Endodermal cell (in vitro differentiated cells): ENCODE data around the gene EPHA1. TPM values are rescaled to one million over a fixed set of nuclear protein-coding genes. Genes with fewer than 3 reads are reported as not detected.

Experiments
- DNase-seq: peaks from one replicate; pipeline ENCODE4 v3.0.0-alpha.2; 2017
- H3K27ac ChIP-seq: 2 replicates; pipeline ENCODE4 v1.5.1; 2013; ENCODE audit warnings: mild to moderate bottlenecking, low read depth, low read length, moderate library complexity
- H3K27me3 ChIP-seq: 2 replicates; pipeline ENCODE4 v1.6.1; 2013; ENCODE audit warnings: mild to moderate bottlenecking, low read length, moderate library complexity; ENCODE audit not compliant: insufficient read depth, control insufficient read depth, poor library complexity, severe bottlenecking
- H3K36me3 ChIP-seq: 2 replicates; pipeline ENCODE4 v1.7.0; 2013; ENCODE audit warnings: mild to moderate bottlenecking, low read length, moderate library complexity; ENCODE audit not compliant: control insufficient read depth, insufficient read depth
- H3K4me1 ChIP-seq: one replicate; pipeline ENCODE4 v1.7.0; 2013; ENCODE audit warnings: low read length; ENCODE audit not compliant: control insufficient read depth, insufficient read depth
- H3K4me3 ChIP-seq: 2 replicates; pipeline ENCODE4 v1.5.1; 2013; ENCODE audit warnings: mild to moderate bottlenecking, low read length, moderate library complexity
- H3K9ac ChIP-seq: 2 replicates; pipeline ENCODE4 v1.6.1; 2013; ENCODE audit warnings: mild to moderate bottlenecking, low read length, moderate library complexity; ENCODE audit not compliant: poor library complexity, severe bottlenecking; ENCODE audit errors: extremely low read depth
- H3K9me3 ChIP-seq: 2 replicates; pipeline ENCODE4 v1.6.1; 2013; ENCODE audit warnings: mild to moderate bottlenecking, low read length, moderate library complexity; ENCODE audit not compliant: control insufficient read depth
- H3K27ac Mint-ChIP-seq: 2 replicates; pipeline ENCODE4 v1.8.0; 2020; ENCODE audit warnings: mixed read lengths
- H3K27me3 Mint-ChIP-seq: 2 replicates; pipeline ENCODE4 v1.8.0; 2021; ENCODE audit warnings: mild to moderate bottlenecking, mixed read lengths; ENCODE audit not compliant: insufficient read depth
- H3K36me3 Mint-ChIP-seq: 2 replicates; pipeline ENCODE4 v1.8.0; 2020; ENCODE audit warnings: low read depth, mixed read lengths
- H3K4me1 Mint-ChIP-seq: 2 replicates; pipeline ENCODE4 v1.8.0; 2020; ENCODE audit warnings: mixed read lengths
- H3K4me3 Mint-ChIP-seq: 2 replicates; pipeline ENCODE4 v1.8.0; 2020; ENCODE audit warnings: mild to moderate bottlenecking, moderate library complexity, mixed read lengths
- H3K9me3 Mint-ChIP-seq: 2 replicates; pipeline ENCODE4 v1.8.0; 2020; ENCODE audit warnings: mild to moderate bottlenecking, mixed read lengths
- WGBS, 2 experiments: methylation state at CpG; one replicate each; pipeline versions ENCODE4 v1.1.5 to v1.1.7; 2013; ENCODE audit warnings: missing lambda C conversion rate in 2 of 2, mixed read lengths in 1 of 2; ENCODE audit not compliant: insufficient coverage in 1 of 2, insufficient read length in 1 of 2; 5-methylcytosine and 5-hydroxymethylcytosine counted together
- total RNA-seq, 2 donors: library from RNA; stranded (reverse); fragmentation: NEBNext Ultra II Directional in 1 of 2; extraction: Animal tissue kit (Norgen Biotek cat#: 25700) in 1 of 2; gene quantifications; 2 replicates in 1 of 2; 3 replicates in 1 of 2; pipeline ENCODE4 v1.2.1, GENCODE V29; 2021
- TF ChIP-seq, protein P1 (sequence below): fragments of 200-600 bp; sonication (generic); conservative IDR thresholded peaks from 2 replicates; pipeline ENCODE4 v1.5.0; 2021; ENCODE audit warnings: antibody characterized with exemption, mild to moderate bottlenecking

The EPHA1 gene
- total RNA-seq, 2 donors from 2014 or later: 70.0 to 103 TPM

DNA sequence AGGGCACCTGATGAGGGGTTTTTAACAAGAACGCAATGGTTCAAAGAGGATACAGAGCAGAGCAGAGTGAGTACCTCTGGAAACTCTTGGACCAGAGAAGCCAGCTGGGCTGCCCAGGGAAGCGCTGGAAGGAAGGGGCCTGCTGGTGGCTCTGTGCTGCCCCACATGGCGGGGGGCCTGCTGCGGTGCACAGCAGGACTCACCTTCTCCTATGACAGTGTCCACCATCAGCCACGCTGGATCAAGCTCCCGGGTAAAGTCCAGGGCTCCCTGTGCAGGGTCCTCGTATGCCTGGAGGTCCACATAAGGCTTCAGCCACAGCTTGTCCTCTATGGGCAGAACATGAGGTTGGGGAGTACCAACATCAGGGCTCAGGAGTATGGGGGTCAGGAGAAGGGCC is 12.5 kb downstream of the EPHA1 start:
- TF ChIP-seq, protein P1, sequence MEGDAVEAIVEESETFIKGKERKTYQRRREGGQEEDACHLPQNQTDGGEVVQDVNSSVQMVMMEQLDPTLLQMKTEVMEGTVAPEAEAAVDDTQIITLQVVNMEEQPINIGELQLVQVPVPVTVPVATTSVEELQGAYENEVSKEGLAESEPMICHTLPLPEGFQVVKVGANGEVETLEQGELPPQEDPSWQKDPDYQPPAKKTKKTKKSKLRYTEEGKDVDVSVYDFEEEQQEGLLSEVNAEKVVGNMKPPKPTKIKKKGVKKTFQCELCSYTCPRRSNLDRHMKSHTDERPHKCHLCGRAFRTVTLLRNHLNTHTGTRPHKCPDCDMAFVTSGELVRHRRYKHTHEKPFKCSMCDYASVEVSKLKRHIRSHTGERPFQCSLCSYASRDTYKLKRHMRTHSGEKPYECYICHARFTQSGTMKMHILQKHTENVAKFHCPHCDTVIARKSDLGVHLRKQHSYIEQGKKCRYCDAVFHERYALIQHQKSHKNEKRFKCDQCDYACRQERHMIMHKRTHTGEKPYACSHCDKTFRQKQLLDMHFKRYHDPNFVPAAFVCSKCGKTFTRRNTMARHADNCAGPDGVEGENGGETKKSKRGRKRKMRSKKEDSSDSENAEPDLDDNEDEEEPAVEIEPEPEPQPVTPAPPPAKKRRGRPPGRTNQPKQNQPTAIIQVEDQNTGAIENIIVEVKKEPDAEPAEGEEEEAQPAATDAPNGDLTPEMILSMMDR: no peak
- H3K36me3 ChIP-seq: peaks cover 24% of the 10 kb centered on the region
- no peaks in the 10 kb centered on the region for H3K27me3 ChIP-seq
- no peaks in the 10 kb centered on the region for H3K9me3 Mint-ChIP-seq
- H3K27ac Mint-ChIP-seq: no peak overlapping the region
- no peaks in the 10 kb centered on the region for H3K27me3 Mint-ChIP-seq
- H3K9ac ChIP-seq: no peak overlapping the region
- 67 to 83% methylated on average over 3 to 7 of the region's 7 CpGs for WGBS, 2 experiments
- H3K4me3 Mint-ChIP-seq: no peak overlapping the region
- peaks cover 76% of the 10 kb centered on the region for H3K36me3 Mint-ChIP-seq
- H3K4me1 Mint-ChIP-seq: no peaks in the 10 kb centered on the region
- no peak overlapping the region for H3K4me3 ChIP-seq
- H3K9me3 ChIP-seq: no peaks in the 10 kb centered on the region
- DNase-seq: peak; percentile 44
- H3K27ac ChIP-seq: no peak overlapping the region
- H3K4me1 ChIP-seq: no peaks in the 10 kb centered on the region

DNA sequence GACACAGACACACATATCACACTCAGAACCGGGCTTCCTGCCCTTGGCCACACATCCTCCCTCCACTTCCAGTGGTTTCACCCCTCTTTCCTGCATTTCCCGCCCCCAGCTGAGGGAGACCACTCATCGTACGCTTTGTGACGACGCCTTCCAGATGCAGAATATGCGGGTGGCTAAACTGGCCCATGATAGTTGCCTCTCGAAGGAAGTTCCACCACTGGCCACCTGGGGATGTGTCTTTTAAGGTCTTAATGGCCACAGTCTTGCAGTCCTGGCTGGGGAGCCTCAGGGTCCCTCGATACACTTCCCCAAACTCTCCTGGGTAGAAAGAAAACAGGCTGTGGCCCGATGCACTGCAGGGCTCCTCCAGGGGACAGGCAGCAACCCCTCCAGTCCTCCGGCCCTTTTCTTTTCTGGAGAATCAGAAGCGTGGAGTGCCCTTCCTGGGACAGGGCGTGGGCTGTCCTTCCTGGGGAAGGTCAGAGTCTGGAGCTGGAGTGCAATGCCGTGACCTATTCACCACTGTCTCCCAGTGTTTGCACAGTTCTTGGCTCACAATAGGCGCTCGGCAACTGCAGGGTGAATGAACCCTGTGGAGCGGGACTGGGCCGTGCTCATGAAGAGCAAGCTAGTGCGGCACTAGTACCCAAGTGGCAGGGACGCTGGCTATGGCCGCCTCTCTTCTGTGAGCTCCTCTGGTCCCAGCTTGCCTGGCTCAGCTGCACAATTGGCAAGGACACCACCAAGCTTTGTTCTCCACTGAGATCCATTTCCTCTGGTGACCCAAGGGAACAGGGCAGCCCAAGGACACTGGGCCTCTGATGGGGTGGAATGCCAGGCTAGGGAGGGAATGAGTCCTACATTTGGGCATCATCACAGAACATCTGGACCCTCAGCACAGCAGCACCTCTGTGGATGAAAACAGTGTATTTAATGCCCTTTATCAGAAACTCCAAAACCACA is 13.2 kb downstream of the EPHA1 start:
- no peaks in the 10 kb centered on the region for H3K4me1 ChIP-seq
- 84 to 89% methylated on average over 15 to 21 of the region's 21 CpGs for WGBS, 2 experiments
- peaks cover 28% of the 10 kb centered on the region for H3K36me3 ChIP-seq
- H3K4me3 Mint-ChIP-seq: no peak overlapping the region
- H3K27ac ChIP-seq: no peak overlapping the region
- DNase-seq: peak; percentile 71
- no peaks in the 10 kb centered on the region for H3K4me1 Mint-ChIP-seq
- TF ChIP-seq, protein P1: peak; percentile 53
- H3K9me3 Mint-ChIP-seq: no peaks in the 10 kb centered on the region
- no peak overlapping the region for H3K9ac ChIP-seq
- no peaks in the 10 kb centered on the region for H3K9me3 ChIP-seq
- H3K4me3 ChIP-seq: no peak overlapping the region
- H3K27me3 ChIP-seq: no peaks in the 10 kb centered on the region
- no peaks in the 10 kb centered on the region for H3K27me3 Mint-ChIP-seq
- no peak overlapping the region for H3K27ac Mint-ChIP-seq
- peaks cover 75% of the 10 kb centered on the region for H3K36me3 Mint-ChIP-seq

DNA sequence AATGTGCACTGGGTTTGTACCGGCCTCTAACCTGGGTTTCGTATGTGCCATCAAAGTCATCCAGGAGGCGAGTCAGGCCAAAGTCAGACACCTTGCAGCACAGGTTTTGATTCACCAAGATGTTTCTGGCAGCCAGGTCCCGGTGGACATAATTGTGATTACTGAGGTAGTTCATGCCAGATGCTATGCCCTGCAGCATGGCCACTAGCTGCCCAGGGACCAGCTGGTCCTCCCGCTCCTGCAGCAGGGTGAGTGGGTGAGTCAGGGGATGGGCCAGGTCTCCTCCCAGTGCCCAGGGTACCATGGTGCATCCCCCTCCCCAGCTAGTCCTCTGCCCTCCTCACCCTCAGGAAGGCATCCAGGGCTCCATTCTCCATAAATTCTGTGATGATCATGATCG is 13.9 kb downstream of the EPHA1 start:
- H3K27ac Mint-ChIP-seq: no peak overlapping the region
- H3K4me3 Mint-ChIP-seq: no peak overlapping the region
- no peak overlapping the region for H3K9ac ChIP-seq
- TF ChIP-seq, protein P1: no peak
- peaks cover 32% of the 10 kb centered on the region for H3K36me3 ChIP-seq
- H3K9me3 Mint-ChIP-seq: no peaks in the 10 kb centered on the region
- H3K27me3 ChIP-seq: no peaks in the 10 kb centered on the region
- no peak overlapping the region for H3K4me3 ChIP-seq
- no peaks in the 10 kb centered on the region for H3K9me3 ChIP-seq
- 79 to 83% methylated on average over 5 to 6 of the region's 6 CpGs for WGBS, 2 experiments
- no peaks in the 10 kb centered on the region for H3K27me3 Mint-ChIP-seq
- H3K4me1 Mint-ChIP-seq: no peaks in the 10 kb centered on the region
- DNase-seq: no peak
- H3K4me1 ChIP-seq: no peaks in the 10 kb centered on the region
- H3K36me3 Mint-ChIP-seq: peaks cover 77% of the 10 kb centered on the region
- H3K27ac ChIP-seq: no peak overlapping the region
